PFSK-1 (cell line): ENCODE data around the gene BIVM.

Experiments
- POLR2AphosphoS5 ChIP-seq: IDR thresholded peaks from 2 replicates; pipeline ENCODE4 v1.6.1; 2012; ENCODE audit warnings: low read depth, mild to moderate bottlenecking, control low read depth, low read length, moderate library complexity
- SIN3A ChIP-seq: IDR thresholded peaks from 2 replicates; pipeline ENCODE4 v1.6.1; 2012; ENCODE audit warnings: mild to moderate bottlenecking, low read length, moderate library complexity, borderline replicate concordance; ENCODE audit not compliant: insufficient read depth
- TF ChIP-seq, protein P1 (sequence below), 2 experiments: IDR thresholded peaks; 2 replicates each; pipeline versions ENCODE4 v1.6.1 to v1.8.0; 2011 to 2012; ENCODE audit warnings: low read depth in 2 of 2, low read length in 2 of 2, control low read depth in 1 of 2, inconsistent platforms in 1 of 2, mild to moderate bottlenecking in 1 of 2, moderate library complexity in 1 of 2; ENCODE audit not compliant: insufficient read depth in 1 of 2

DNA sequence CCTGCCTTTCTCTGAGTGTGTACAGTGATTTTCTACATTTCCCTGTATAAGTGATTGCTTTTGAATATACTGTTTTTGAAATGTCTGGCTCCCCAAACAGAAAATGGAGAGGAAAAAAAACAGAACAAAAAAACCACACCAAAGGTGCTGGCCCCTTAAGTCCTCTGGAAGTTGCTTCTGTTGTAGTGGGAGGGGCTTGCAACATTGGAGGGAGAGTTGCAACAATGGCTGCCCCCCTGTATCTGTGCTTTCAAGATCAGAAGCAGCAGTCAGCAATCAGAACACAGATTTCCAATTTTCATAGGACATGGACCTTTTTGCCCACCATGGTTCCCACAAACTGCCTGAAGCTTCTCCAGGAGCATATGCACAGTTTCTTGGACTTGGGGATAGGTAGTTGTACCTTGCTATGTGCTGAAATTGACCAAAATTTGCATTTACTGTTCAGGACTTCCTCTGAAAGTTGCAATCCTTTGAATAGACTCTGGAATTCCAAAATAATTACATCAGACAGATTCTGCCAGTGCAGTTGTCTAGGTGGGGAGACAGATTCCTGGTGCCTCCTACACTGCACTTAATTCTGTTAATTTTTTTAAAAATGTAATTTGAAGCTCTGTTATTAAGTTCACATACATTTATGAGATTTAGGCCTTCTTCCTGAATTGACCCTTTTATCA, 13.8 kb downstream of the BIVM start:
- TF ChIP-seq, protein P1, sequence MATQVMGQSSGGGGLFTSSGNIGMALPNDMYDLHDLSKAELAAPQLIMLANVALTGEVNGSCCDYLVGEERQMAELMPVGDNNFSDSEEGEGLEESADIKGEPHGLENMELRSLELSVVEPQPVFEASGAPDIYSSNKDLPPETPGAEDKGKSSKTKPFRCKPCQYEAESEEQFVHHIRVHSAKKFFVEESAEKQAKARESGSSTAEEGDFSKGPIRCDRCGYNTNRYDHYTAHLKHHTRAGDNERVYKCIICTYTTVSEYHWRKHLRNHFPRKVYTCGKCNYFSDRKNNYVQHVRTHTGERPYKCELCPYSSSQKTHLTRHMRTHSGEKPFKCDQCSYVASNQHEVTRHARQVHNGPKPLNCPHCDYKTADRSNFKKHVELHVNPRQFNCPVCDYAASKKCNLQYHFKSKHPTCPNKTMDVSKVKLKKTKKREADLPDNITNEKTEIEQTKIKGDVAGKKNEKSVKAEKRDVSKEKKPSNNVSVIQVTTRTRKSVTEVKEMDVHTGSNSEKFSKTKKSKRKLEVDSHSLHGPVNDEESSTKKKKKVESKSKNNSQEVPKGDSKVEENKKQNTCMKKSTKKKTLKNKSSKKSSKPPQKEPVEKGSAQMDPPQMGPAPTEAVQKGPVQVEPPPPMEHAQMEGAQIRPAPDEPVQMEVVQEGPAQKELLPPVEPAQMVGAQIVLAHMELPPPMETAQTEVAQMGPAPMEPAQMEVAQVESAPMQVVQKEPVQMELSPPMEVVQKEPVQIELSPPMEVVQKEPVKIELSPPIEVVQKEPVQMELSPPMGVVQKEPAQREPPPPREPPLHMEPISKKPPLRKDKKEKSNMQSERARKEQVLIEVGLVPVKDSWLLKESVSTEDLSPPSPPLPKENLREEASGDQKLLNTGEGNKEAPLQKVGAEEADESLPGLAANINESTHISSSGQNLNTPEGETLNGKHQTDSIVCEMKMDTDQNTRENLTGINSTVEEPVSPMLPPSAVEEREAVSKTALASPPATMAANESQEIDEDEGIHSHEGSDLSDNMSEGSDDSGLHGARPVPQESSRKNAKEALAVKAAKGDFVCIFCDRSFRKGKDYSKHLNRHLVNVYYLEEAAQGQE (IDR thresholded peaks at IDR 0.05; ENCODE audit: insufficient read depth in 1 of 2, low read depth in 2 of 2, low read length in 2 of 2): no peak
- no peak for TF ChIP-seq SIN3A
- TF ChIP-seq POLR2AphosphoS5: no peak
